Activated CD8-positive, alpha-beta T cell treated with anti-CD3 and anti-CD28 coated beads, Interleukin-2, amount 10 ng/mL, durations not matched to agents 7 days and 5 days (primary cell): ENCODE measurements around the gene DNAJB4. TPM values are rescaled to one million over a fixed set of nuclear protein-coding genes. Genes with fewer than 3 reads are reported as not detected.
A peak's percentile ranks its signal among the peaks of the same experiment; 100 is the strongest.

Experiments
- ATAC-seq: fragments of 150-1000 bp; cut with Tn5 transposase; one replicate; pipeline ENCODE4 v1.10.0; 2021; ENCODE audit warnings: moderate library complexity
- CTCF ChIA-PET: fragments of 350-600 bp; sonication (Branson Sonifier 250); formaldehyde crosslinking; loops from one replicate; lab custom pipeline; 2021; ENCODE audit warnings: antibody characterized with exemption; lab: Charles Lee
- POLR2A ChIA-PET: fragments of 350-600 bp; sonication (Branson Sonifier 250); formaldehyde crosslinking; loops from one replicate; lab custom pipeline; 2021; ENCODE audit warnings: antibody characterized with exemption; lab: Charles Lee
- DNase-seq: peaks from one replicate; pipeline ENCODE4 v3.0.0-alpha.2; 2020
- H3K27ac Mint-ChIP-seq: one replicate; pipeline ENCODE4 v1.8.0; 2021; ENCODE audit warnings: mild to moderate bottlenecking, mixed read lengths
- H3K27me3 Mint-ChIP-seq: one replicate; pipeline ENCODE4 v1.8.0; 2021; ENCODE audit warnings: low read depth, mixed read lengths
- H3K36me3 Mint-ChIP-seq: one replicate; pipeline ENCODE4 v1.8.0; 2021; ENCODE audit warnings: low read depth, mixed read lengths
- H3K4me1 Mint-ChIP-seq: one replicate; pipeline ENCODE4 v1.8.0; 2021; ENCODE audit warnings: low read depth, mixed read lengths
- H3K4me3 Mint-ChIP-seq: one replicate; pipeline ENCODE4 v1.8.0; 2021; ENCODE audit warnings: mild to moderate bottlenecking, mixed read lengths
- H3K9me3 Mint-ChIP-seq: one replicate; pipeline ENCODE4 v1.8.0; 2022; ENCODE audit warnings: mixed read lengths; ENCODE audit not compliant: insufficient read depth
- total RNA-seq, 2 experiments: library from RNA; stranded (reverse); gene quantifications; one replicate each; pipeline ENCODE4 v1.2.3, GENCODE V29; 2021

The DNAJB4 gene
- total RNA-seq, 2 experiments from 2014 or later = 9.4 to 10.5 TPM

- H3K27ac Mint-ChIP-seq = no peak overlapping the region
- no peaks in the 10 kb centered on the region for H3K9me3 Mint-ChIP-seq
- peaks cover 8% of the 10 kb centered on the region for H3K4me1 Mint-ChIP-seq
- ChIA-PET POLR2A (interaction anchor here (0.6 kb wide), 1 partner anchor 38 kb away, joined by 3 read pairs; no protein-coding TSS in a partner anchor), CTCF (no interaction called here)
- no peak for ATAC-seq
- peaks cover 9% of the 10 kb centered on the region for H3K27me3 Mint-ChIP-seq
- no peaks in the 10 kb centered on the region for H3K36me3 Mint-ChIP-seq
- H3K4me3 Mint-ChIP-seq = no peak overlapping the region
- no peak for DNase-seq
Measured at GRCh38 chr1:78036450-78036849, 31.7 kb downstream of the DNAJB4 start.

- Mint-ChIP-seq H3K27ac (no peak overlapping the region), H3K36me3 (no peaks in the 10 kb centered on the region), H3K9me3 (no peaks in the 10 kb centered on the region), H3K27me3 (peaks cover 9% of the 10 kb centered on the region), H3K4me1 (peaks cover 8% of the 10 kb centered on the region), H3K4me3 (no peak overlapping the region)
- DNase-seq (no peak), ATAC-seq (no peak)
- ChIA-PET POLR2A (no interaction called here), CTCF (no interaction called here)
Measured at GRCh38 chr1:78038071-78038470, 33.3 kb downstream of the DNAJB4 start.

GRCh38 chr1:78038491-78038939 is 33.8 kb downstream of the DNAJB4 start:
- ChIA-PET POLR2A (no interaction called here), CTCF (no interaction called here)
- peaks cover 8% of the 10 kb centered on the region for H3K4me1 Mint-ChIP-seq
- no peak overlapping the region for H3K27ac Mint-ChIP-seq
- no peaks in the 10 kb centered on the region for H3K9me3 Mint-ChIP-seq
- DNase-seq = no peak
- no peaks in the 10 kb centered on the region for H3K36me3 Mint-ChIP-seq
- ATAC-seq = no peak
- no peak overlapping the region for H3K4me3 Mint-ChIP-seq
- H3K27me3 Mint-ChIP-seq = peaks cover 9% of the 10 kb centered on the region

- no peak overlapping the region for H3K27ac Mint-ChIP-seq
- H3K4me3 Mint-ChIP-seq = no peak overlapping the region
- CTCF ChIA-PET = interaction anchor here (1.2 kb wide), 1 partner anchor 73 kb away, joined by 3 read pairs; no protein-coding TSS in a partner anchor
- H3K4me1 Mint-ChIP-seq = peaks cover 18% of the 10 kb centered on the region
- H3K27me3 Mint-ChIP-seq = peaks cover 12% of the 10 kb centered on the region
- DNase-seq = no peak
- POLR2A ChIA-PET = interaction anchor here (1.2 kb wide), 1 partner anchor 36 kb away, joined by 4 read pairs; the partner anchor contains the start of gene DNAJB4
- no peak for ATAC-seq
- H3K36me3 Mint-ChIP-seq = no peaks in the 10 kb centered on the region
- no peaks in the 10 kb centered on the region for H3K9me3 Mint-ChIP-seq
Measured at GRCh38 chr1:78040484-78041089, 35.8 kb downstream of the DNAJB4 start.

GRCh38 chr1:78043436-78043835 is 38.7 kb downstream of the DNAJB4 start:
- Mint-ChIP-seq H3K27me3 (peaks cover 24% of the 10 kb centered on the region), H3K4me1 (peaks cover 35% of the 10 kb centered on the region), H3K36me3 (no peaks in the 10 kb centered on the region), H3K27ac (no peak overlapping the region), H3K4me3 (no peak overlapping the region), H3K9me3 (no peaks in the 10 kb centered on the region)
- POLR2A ChIA-PET = no interaction called here
- DNase-seq = no peak
- no peak for ATAC-seq
- CTCF ChIA-PET = interaction anchor here (1.2 kb wide), 1 partner anchor 10 kb away, joined by 4 read pairs; no protein-coding TSS in a partner anchor

GRCh38 chr1:78044796-78045562 is 40.2 kb downstream of the DNAJB4 start:
- H3K36me3 Mint-ChIP-seq = no peaks in the 10 kb centered on the region
- no peak for ATAC-seq
- POLR2A ChIA-PET = interaction anchor here (2.9 kb wide), 1 partner anchor 40 kb away, joined by 23 read pairs; the partner anchor contains the start of gene DNAJB4

GRCh38 chr1:78045563-78045925 is 40.8 kb downstream of the DNAJB4 start:
- DNase-seq (no peak), ATAC-seq (peak; percentile 13)
- Mint-ChIP-seq H3K36me3 (no peaks in the 10 kb centered on the region), H3K4me1 (peaks cover 35% of the 10 kb centered on the region), H3K27me3 (peaks cover 26% of the 10 kb centered on the region), H3K4me3 (peak overlapping the region; percentile 76), H3K27ac (no peak overlapping the region), H3K9me3 (no peaks in the 10 kb centered on the region)
- ChIA-PET CTCF (interaction anchor here (1.7 kb wide), 1 partner anchor 67 kb away, joined by 4 read pairs; the partner anchor contains the start of gene FUBP1), POLR2A (interaction anchor here (2.9 kb wide), 1 partner anchor 41 kb away, joined by 23 read pairs; the partner anchor contains the start of gene DNAJB4)

More at GRCh38 chr1:78044796-78045562, 40.2 kb downstream of the DNAJB4 start:
- H3K27ac Mint-ChIP-seq = no peak overlapping the region
- DNase-seq = no peak
- H3K4me1 Mint-ChIP-seq = peaks cover 38% of the 10 kb centered on the region
- peak overlapping the region; percentile 76 for H3K4me3 Mint-ChIP-seq
- H3K27me3 Mint-ChIP-seq = peaks cover 26% of the 10 kb centered on the region
- no peaks in the 10 kb centered on the region for H3K9me3 Mint-ChIP-seq
- CTCF ChIA-PET = no interaction called here

- ChIA-PET POLR2A (interaction anchor here (0.8 to 2.9 kb wide), 2 partner anchors 39 to 42 kb away, joined by 4 to 23 read pairs; partner anchors contain the start of gene DNAJB4), CTCF (interaction anchor here (1.7 kb wide), 1 partner anchor 68 kb away, joined by 4 read pairs; the partner anchor contains the start of gene FUBP1)
- Mint-ChIP-seq H3K4me3 (peak within 1 kb of the TSS; percentile 76), H3K27ac (no peak within 1 kb of the TSS), H3K27me3 (peaks cover 26% of the 10 kb centered on the region), H3K9me3 (no peaks in the 10 kb centered on the region), H3K4me1 (peaks cover 30% of the 10 kb centered on the region), H3K36me3 (no peaks in the 10 kb centered on the region)
- peak; percentile 73 for ATAC-seq
- DNase-seq = peak; percentile 36
Measured at GRCh38 chr1:78045926-78046778, 41.4 kb downstream of the DNAJB4 start, which contains the start of gene GIPC2. GIPC2 (plus strand) TSS chr1:78045966; CDS start chr1:78046095, 129 bp downstream.

- ChIA-PET CTCF (interaction anchor here (1.7 to 2.2 kb wide), 2 partner anchors 42 to 69 kb away, joined by 4 to 5 read pairs; partner anchors contain the start of genes DNAJB4 and FUBP1), POLR2A (interaction anchor here (0.8 to 1.0 kb wide), 2 partner anchors 40 to 43 kb away, joined by 4 to 5 read pairs; partner anchors contain the start of gene DNAJB4)
- no peak for ATAC-seq
- Mint-ChIP-seq H3K9me3 (no peaks in the 10 kb centered on the region), H3K27me3 (peaks cover 26% of the 10 kb centered on the region), H3K4me1 (peaks cover 30% of the 10 kb centered on the region), H3K4me3 (peak overlapping the region; percentile 76), H3K36me3 (no peaks in the 10 kb centered on the region), H3K27ac (no peak overlapping the region)
- no peak for DNase-seq
Measured at GRCh38 chr1:78047106-78047505, 42.4 kb downstream of the DNAJB4 start.

GRCh38 chr1:78047631-78048030 is 42.9 kb downstream of the DNAJB4 start:
- H3K27me3 Mint-ChIP-seq = peaks cover 26% of the 10 kb centered on the region
- no peak overlapping the region for H3K4me3 Mint-ChIP-seq
- ATAC-seq = no peak
- H3K27ac Mint-ChIP-seq = no peak overlapping the region
- no peak for DNase-seq
- H3K9me3 Mint-ChIP-seq = no peaks in the 10 kb centered on the region
- H3K36me3 Mint-ChIP-seq = no peaks in the 10 kb centered on the region
- CTCF ChIA-PET = interaction anchor here (2.2 kb wide), 1 partner anchor 43 kb away, joined by 5 read pairs; the partner anchor contains the start of gene DNAJB4
- POLR2A ChIA-PET = interaction anchor here (1.0 kb wide), 1 partner anchor 43 kb away, joined by 5 read pairs; the partner anchor contains the start of gene DNAJB4
- H3K4me1 Mint-ChIP-seq = peaks cover 31% of the 10 kb centered on the region
